Activated naive CD4-positive, alpha-beta T cell treated with anti-CD3 and anti-CD28 coated beads, Interleukin-2, amount 50 U/mL, for 72 hours (primary cell): ENCODE measurements around the gene FARSB. TPM values are rescaled to one million over a fixed set of nuclear protein-coding genes. Genes with fewer than 3 reads are reported as not detected.

Source experiments
- ATAC-seq, 2 donors: fragments of 150-1000 bp; cut with Tn5 transposase; 2 replicates each; pipeline ENCODE4 v1.10.0; 2021; ENCODE audit warnings: mild to moderate bottlenecking in 2 of 2, moderate library complexity in 2 of 2
- DNase-seq, 2 donors: peaks; one replicate each; pipeline ENCODE4 v3.0.0; 2021 to 2022; ENCODE audit warnings: low spot score in 2 of 2
- H3K27ac Mint-ChIP-seq, 2 donors: one replicate each; pipeline ENCODE4 v1.8.0; 2022; ENCODE audit warnings: mild to moderate bottlenecking in 2 of 2, mixed read lengths in 2 of 2
- H3K36me3 Mint-ChIP-seq, 2 donors: one replicate each; pipeline ENCODE4 v1.8.0; 2022; ENCODE audit warnings: mixed read lengths in 2 of 2
- H3K9me3 Mint-ChIP-seq, 2 donors: one replicate each; pipeline ENCODE4 v1.8.0; 2022; ENCODE audit warnings: mixed read lengths in 2 of 2
- total RNA-seq, 2 donors: library from RNA; stranded (reverse); gene quantifications; one replicate each; pipeline ENCODE4 v1.2.3, GENCODE V29; 2022

Gene FARSB
- total RNA-seq, 2 donors from 2014 or later: 30.8 to 39.5 TPM

GRCh38 chr2:222548992-222549391 lies 106.9 kb downstream of the FARSB start:
- Mint-ChIP-seq H3K27ac (no peak overlapping the region), H3K36me3 (no peaks in the 10 kb centered on the region), H3K9me3 (no peaks in the 10 kb centered on the region)
- no peak for ATAC-seq
- no peak for DNase-seq

GRCh38 chr2:222547083-222547482 lies 108.8 kb downstream of the FARSB start:
- Mint-ChIP-seq H3K9me3 (no peaks in the 10 kb centered on the region), H3K27ac (no peak overlapping the region), H3K36me3 (no peaks in the 10 kb centered on the region)
- DNase-seq (no peak), ATAC-seq (no peak)

GRCh38 chr2:222545823-222546795 lies 109.8 kb downstream of the FARSB start:
- Mint-ChIP-seq H3K27ac (no peak overlapping the region), H3K36me3 (no peaks in the 10 kb centered on the region), H3K9me3 (no peaks in the 10 kb centered on the region)
- ATAC-seq (no peak), DNase-seq (no peak)

GRCh38 chr2:222544661-222545060 lies 111.2 kb downstream of the FARSB start:
- ATAC-seq: no peak
- no peak for DNase-seq
- Mint-ChIP-seq H3K9me3 (no peaks in the 10 kb centered on the region), H3K36me3 (no peaks in the 10 kb centered on the region), H3K27ac (no peak overlapping the region)

GRCh38 chr2:222538535-222538934 lies 117.4 kb downstream of the FARSB start:
- DNase-seq (no peak), ATAC-seq (no peak)
- no peaks in the 10 kb centered on the region for H3K9me3 Mint-ChIP-seq
- no peak overlapping the region for H3K27ac Mint-ChIP-seq
- no peaks in the 10 kb centered on the region for H3K36me3 Mint-ChIP-seq

GRCh38 chr2:222535477-222535876 lies 120.4 kb downstream of the FARSB start:
- Mint-ChIP-seq H3K9me3 (no peaks in the 10 kb centered on the region), H3K27ac (no peak overlapping the region), H3K36me3 (no peaks in the 10 kb centered on the region)
- no peak for ATAC-seq
- DNase-seq: no peak

GRCh38 chr2:222532315-222532714 lies 123.6 kb downstream of the FARSB start:
- DNase-seq (no peak), ATAC-seq (no peak)
- H3K9me3 Mint-ChIP-seq: no peaks in the 10 kb centered on the region
- no peak overlapping the region for H3K27ac Mint-ChIP-seq
- H3K36me3 Mint-ChIP-seq: no peaks in the 10 kb centered on the region

- DNase-seq (no peak), ATAC-seq (no peak)
- Mint-ChIP-seq H3K27ac (no peak overlapping the region), H3K9me3 (no peaks in the 10 kb centered on the region), H3K36me3 (no peaks in the 10 kb centered on the region)
These were observed 129.2 kb downstream of the FARSB start for GRCh38 chr2:222526480-222527277.

- no peaks in the 10 kb centered on the region for H3K36me3 Mint-ChIP-seq
- ATAC-seq: no peak
- DNase-seq: no peak
These were observed 130.1 kb downstream of the FARSB start for GRCh38 chr2:222525811-222526210.

GRCh38 chr2:222523783-222524544 lies 131.9 kb downstream of the FARSB start:
- H3K27ac Mint-ChIP-seq: no peak overlapping the region
- peak in 1 of 2 donors; percentile 11 for ATAC-seq
- no peak for DNase-seq
- no peaks in the 10 kb centered on the region for H3K9me3 Mint-ChIP-seq
- H3K36me3 Mint-ChIP-seq: no peaks in the 10 kb centered on the region

More at GRCh38 chr2:222525811-222526210, 130.1 kb downstream of the FARSB start:
- Mint-ChIP-seq H3K9me3 (no peaks in the 10 kb centered on the region), H3K27ac (no peak overlapping the region)

GRCh38 chr2:222522082-222522481 lies 133.8 kb downstream of the FARSB start:
- ATAC-seq (no peak), DNase-seq (no peak)
- no peaks in the 10 kb centered on the region for H3K9me3 Mint-ChIP-seq
- no peaks in the 10 kb centered on the region for H3K36me3 Mint-ChIP-seq
- H3K27ac Mint-ChIP-seq: no peak overlapping the region

- H3K36me3 Mint-ChIP-seq: no peaks in the 10 kb centered on the region
- no peak overlapping the region for H3K27ac Mint-ChIP-seq
- no peaks in the 10 kb centered on the region for H3K9me3 Mint-ChIP-seq
- DNase-seq (no peak), ATAC-seq (peak in 1 of 2 donors; percentile 89)
These were observed 134.8 kb downstream of the FARSB start for GRCh38 chr2:222521099-222521498.

Other genes starting within 250 kb of the FARSB start
- gene SGPP2, start 231.5 kb downstream of the FARSB start, total RNA-seq: 1 to 10 TPM; 1.3 to 10.0 TPM
- gene MOGAT1, start 15.6 kb upstream of the FARSB start, total RNA-seq: not detected
- 10 to 100 TPM; 36.1 to 37.1 TPM for gene ACSL3, start 204.9 kb upstream of the FARSB start, total RNA-seq